K562 (cell line): ENCODE data around the gene CDK9. TPM values are rescaled to one million over a fixed set of nuclear protein-coding genes. Genes with fewer than 3 reads are reported as not detected.

Source experiments
- ATF7 ChIP-seq: fragments of 450-650 bp; IDR thresholded peaks from 2 replicates; pipeline ENCODE4 v1.7.1; 2014; ENCODE audit warnings: mild to moderate bottlenecking, moderate library complexity
- BRF2 ChIP-seq: IDR thresholded peaks from 3 replicates; pipeline ENCODE4 v1.6.1; 2011; ENCODE audit warnings: borderline replicate concordance, mild to moderate bottlenecking; ENCODE audit not compliant: insufficient read length, insufficient read depth
- CTCF ChIP-seq, 3 experiments: IDR thresholded peaks in 2 of 3; conservative IDR thresholded peaks in 1 of 3; 2 replicates each; pipeline ENCODE4 v1.5.1; 2011 to 2012; ENCODE audit warnings: low read length in 3 of 3, mild to moderate bottlenecking in 3 of 3, control low read depth in 2 of 3, improper control_type of control experiment in 1 of 3, inconsistent platforms in 1 of 3, low read depth in 1 of 3, mixed read lengths in 1 of 3, moderate library complexity in 1 of 3; ENCODE audit not compliant: insufficient read depth in 2 of 3
- HSF4 ChIP-seq: fragments of 250-450 bp; sonication (Bioruptor Pico); IDR thresholded peaks from 2 replicates; pipeline ENCODE4 v2.1.2; 2022; ENCODE audit warnings: mild to moderate bottlenecking, moderate library complexity, borderline replicate concordance
- IRF2 ChIP-seq: sonication (generic); formaldehyde crosslinking; IDR thresholded peaks from 2 replicates; pipeline ENCODE4 v1.8.1; 2022; ENCODE audit warnings: mild to moderate bottlenecking, missing genetic modification reagents
- JUND ChIP-seq, 2 experiments: IDR thresholded peaks; 2 replicates in 1 of 2; 3 replicates in 1 of 2; pipeline ENCODE4 v1.6.1; 2011; ENCODE audit warnings: borderline replicate concordance in 2 of 2, low read depth in 2 of 2, low read length in 2 of 2, improper control_type of control experiment in 1 of 2, missing biosample characterization in 1 of 2, missing genetic modification characterization in 1 of 2, missing genetic modification reagents in 1 of 2
- KDM1A ChIP-seq, 2 experiments: fragments of 450-650 bp; IDR thresholded peaks; 2 replicates each; pipeline ENCODE4 v1.6.1; 2016; ENCODE audit warnings: mild to moderate bottlenecking in 2 of 2
- KDM5B ChIP-seq: fragments of 200-600 bp; sonication (generic); IDR thresholded peaks from 2 replicates; pipeline ENCODE4 v1.6.1; 2012; ENCODE audit warnings: low read depth, mild to moderate bottlenecking, moderate library complexity, low read length, control low read depth, inconsistent platforms; ENCODE audit not compliant: insufficient replicate concordance
- MXD1 ChIP-seq: fragments of 250-450 bp; sonication (Bioruptor Pico); IDR thresholded peaks from 2 replicates; pipeline ENCODE4 v1.8.0; 2021; ENCODE audit warnings: borderline replicate concordance, mild to moderate bottlenecking, moderate library complexity; ENCODE audit not compliant: poor library complexity, severe bottlenecking
- NBN ChIP-seq: fragments of 450-650 bp; IDR thresholded peaks from 2 replicates; pipeline ENCODE4 v1.6.1; 2016; ENCODE audit warnings: low read depth, mild to moderate bottlenecking
- NFATC3 ChIP-seq: fragments of 450-650 bp; IDR thresholded peaks from 2 replicates; pipeline ENCODE4 v1.6.1; 2017; ENCODE audit warnings: mild to moderate bottlenecking
- NFXL1 ChIP-seq: fragments of 450-650 bp; formaldehyde crosslinking; IDR thresholded peaks from 2 replicates; pipeline ENCODE4 v1.4.0; 2021; ENCODE audit warnings: mild to moderate bottlenecking
- POLR2G ChIP-seq: fragments of 200-400 bp; formaldehyde crosslinking; IDR thresholded peaks from 2 replicates; pipeline ENCODE4 v1.6.1; 2017; ENCODE audit warnings: low read depth, mild to moderate bottlenecking, antibody characterized with exemption, low read length, moderate library complexity
- SIN3B ChIP-seq: fragments of 450-650 bp; IDR thresholded peaks from 2 replicates; pipeline ENCODE4 v1.6.1; 2017; ENCODE audit warnings: low read depth, mild to moderate bottlenecking, moderate library complexity
- SUPT5H ChIP-seq: fragments of 450-650 bp; IDR thresholded peaks from 2 replicates; pipeline ENCODE4 v1.6.1; 2016
- TFAP4 ChIP-seq: sonication (generic); formaldehyde crosslinking; IDR thresholded peaks from 2 replicates; pipeline ENCODE4 v1.8.0; 2022; ENCODE audit warnings: missing genetic modification reagents, mild to moderate bottlenecking, moderate library complexity, borderline replicate concordance
- THAP12 ChIP-seq: fragments of 250-450 bp; sonication (Bioruptor Pico); IDR thresholded peaks from 2 replicates; pipeline ENCODE4 v1.9.0; 2021; ENCODE audit warnings: mild to moderate bottlenecking, inconsistent platforms
- ZKSCAN1 ChIP-seq: fragments of 150-350 bp; IDR thresholded peaks from 2 replicates; pipeline ENCODE4 v1.6.1; 2016; ENCODE audit warnings: low read depth, low read length
- ZNF263 ChIP-seq: sonication (generic); formaldehyde crosslinking; IDR thresholded peaks from 2 replicates; pipeline ENCODE4 v1.8.0; 2022; ENCODE audit warnings: mild to moderate bottlenecking, missing genetic modification reagents, borderline replicate concordance
- polyA plus RNA-seq, 8 experiments: library from polyadenylated mRNA; depleted of rRNA in 4 of 8; stranded (reverse) in 5 of 8; unstranded in 3 of 8; fragments of >200 nt; fragmentation: Nextera tagmentation in 2 of 8; fragmentation: Illumina TruSeq in 1 of 8; extraction: Ambion mirVana in 2 of 8; extraction: Trizol in 1 of 8; gene quantifications; 2 replicates each; pipeline versions ENCODE4 v1.2.1 to v1.2.3, GENCODE V29; 2011 to 2014; ENCODE audit warnings: inconsistent platforms in 1 of 8, missing spikeins in 1 of 8
- total RNA-seq, 7 experiments: library from RNA; depleted of rRNA in 6 of 7; stranded (reverse); fragments of >200 nt in 6 of 7; fragmentation: Illumina TruSeq in 2 of 7; extraction: Trizol in 2 of 7; gene quantifications; 2 replicates each; pipeline versions ENCODE4 v1.2.1 to v1.2.3, GENCODE V29; 2011 to 2021; ENCODE audit warnings: low replicate concordance in 1 of 7

The CDK9 gene
- total and polyA plus RNA-seq, 9 of the 15 experiments (the other 6 are each of a cell fraction or from before 2014, with no cell fraction given), result 4.2 to 78.6 (median 33.0) TPM

GRCh38 chr9:127785933-127786772 is at the start of gene CDK9 (continued):
- no peak for TF ChIP-seq MXD1 (CRISPR knock-in tag)
- TF ChIP-seq KDM5B, result peak; percentile 30
- TF ChIP-seq NFXL1 (CRISPR knock-in tag), result no peak
- TF ChIP-seq THAP12 (CRISPR knock-in tag), result peak; percentile 62; the same call in 1 of the 2 replicates
- TF ChIP-seq KDM1A (IDR thresholded peaks at IDR 0.05), result peak in 1 of 2 experiments; percentile 48; a peak in 1 of 4 replicates
- 0 out of 2 replicates have a peak, but pooled peaks have one; percentile 8 for TF ChIP-seq ZNF263 (CRISPR knock-in tag)
- no peak for TF ChIP-seq BRF2
- TF ChIP-seq JUND (IDR thresholded peaks at IDR 0.05; ENCODE audit: borderline replicate concordance, low read depth, low read length), result peak; percentile 36; the same call in 1 of the 2 replicates
- TF ChIP-seq JUND (tag; IDR thresholded peaks at IDR 0.05; ENCODE audit: borderline replicate concordance, low read depth, low read length), result no peak; the same call in 2 of the 3 replicates
- peak; percentile 64 for TF ChIP-seq SUPT5H
- TF ChIP-seq ZKSCAN1, result no peak
- TF ChIP-seq CTCF (IDR thresholded peaks at IDR 0.05 in 2 of 3, conservative IDR thresholded peaks at IDR 0.05 in 1 of 3; ENCODE audit: insufficient read depth in 2 of 3, low read depth in 1 of 3, low read length in 3 of 3), result peak in 1 of 3 experiments; percentile 71; a peak in 3 of 6 replicates
- peak; percentile 79; the same call in 1 of the 2 replicates for TF ChIP-seq NFATC3
- TF ChIP-seq IRF2 (CRISPR knock-in tag), result no peak
- TF ChIP-seq HSF4, result no peak
- TF ChIP-seq POLR2G, result peak; percentile 89
- TF ChIP-seq ATF7, result peak; percentile 49; the same call in 1 of the 2 replicates
- TF ChIP-seq SIN3B, result peak; percentile 42; the same call in 1 of the 2 replicates
- peak; percentile 81; the same call in 1 of the 2 replicates for TF ChIP-seq NBN
- TF ChIP-seq TFAP4 (CRISPR knock-in tag), result peak; percentile 79
